Right cardiac atrium (tissue), 5 donors: Measurements from ENCODE around the gene THADA. TPM values are rescaled to one million over a fixed set of nuclear protein-coding genes. Genes with fewer than 3 reads are reported as not detected.

Experiments used
- ATAC-seq, 2 donors: fragments of 200-7000 bp; cut with Tn5 transposase; one replicate each; pipeline versions ENCODE4 v1.8.0 to v1.9.1; 2020; ENCODE audit warnings: moderate library complexity in 2 of 2, mild to moderate bottlenecking in 1 of 2
- DNase-seq, 3 donors: peaks; one replicate each; pipeline ENCODE4 v3.0.0-alpha.2; 2020
- H3K27ac ChIP-seq: one replicate; pipeline ENCODE4 v1.5.1; 2013; ENCODE audit warnings: mild to moderate bottlenecking, low read length, control low read depth, moderate library complexity
- H3K27me3 ChIP-seq: one replicate; pipeline ENCODE4 v1.6.1; 2013; ENCODE audit not compliant: control insufficient read depth, insufficient read depth
- H3K4me1 ChIP-seq: one replicate; pipeline ENCODE4 v1.6.1; 2013; ENCODE audit warnings: low read length; ENCODE audit not compliant: control insufficient read depth, insufficient read depth
- H3K4me3 ChIP-seq: one replicate; pipeline ENCODE4 v1.5.1; 2013; ENCODE audit warnings: low read length, control low read depth
- H3K9me3 ChIP-seq: one replicate; pipeline ENCODE4 v1.6.1; 2013; ENCODE audit warnings: low read length; ENCODE audit not compliant: control insufficient read depth
- WGBS: extraction: QIAGEN DNeasy Blood & Tissue Kit; methylation state at CpG from one replicate; pipeline ENCODE4 v1.1.7; 2013; 5-methylcytosine and 5-hydroxymethylcytosine counted together
- intact Hi-C, 4 donors: fragments of 100-400 bp; cut with DNase I; formaldehyde crosslinking; loops; one replicate each; pipeline versions ENCODE4 v1.11.0 to v1.14.0; 2022 to 2023
- polyA plus RNA-seq: library from polyadenylated mRNA; stranded (reverse); fragments of 200-250 nt; gene quantifications from one replicate; pipeline ENCODE4 v1.2.3, GENCODE V29; 2013
- total RNA-seq, 4 donors: library from RNA; stranded (reverse); fragmentation: NEBNext Ultra II Directional; extraction: Animal tissue kit (Norgen Biotek cat#: 25700); gene quantifications; one replicate each; pipeline ENCODE4 v1.2.1, GENCODE V29; 2021
- donor health status: healthy with polysubstance abuse.
- donor health status: DM: no; HTN: yes; CAD: no.
- donor health status: DM: no; HTN: no; CAD: no.
- donor health status: DM: no; HTN: yes; CAD: no; lungs with severe emphysema.
- donor health status: DM: yes; HTN: yes; CAD: no.

THADA gene
- total and polyA plus RNA-seq, 5 donors = 10.6 to 20.7 (median 19.8) TPM

DNA sequence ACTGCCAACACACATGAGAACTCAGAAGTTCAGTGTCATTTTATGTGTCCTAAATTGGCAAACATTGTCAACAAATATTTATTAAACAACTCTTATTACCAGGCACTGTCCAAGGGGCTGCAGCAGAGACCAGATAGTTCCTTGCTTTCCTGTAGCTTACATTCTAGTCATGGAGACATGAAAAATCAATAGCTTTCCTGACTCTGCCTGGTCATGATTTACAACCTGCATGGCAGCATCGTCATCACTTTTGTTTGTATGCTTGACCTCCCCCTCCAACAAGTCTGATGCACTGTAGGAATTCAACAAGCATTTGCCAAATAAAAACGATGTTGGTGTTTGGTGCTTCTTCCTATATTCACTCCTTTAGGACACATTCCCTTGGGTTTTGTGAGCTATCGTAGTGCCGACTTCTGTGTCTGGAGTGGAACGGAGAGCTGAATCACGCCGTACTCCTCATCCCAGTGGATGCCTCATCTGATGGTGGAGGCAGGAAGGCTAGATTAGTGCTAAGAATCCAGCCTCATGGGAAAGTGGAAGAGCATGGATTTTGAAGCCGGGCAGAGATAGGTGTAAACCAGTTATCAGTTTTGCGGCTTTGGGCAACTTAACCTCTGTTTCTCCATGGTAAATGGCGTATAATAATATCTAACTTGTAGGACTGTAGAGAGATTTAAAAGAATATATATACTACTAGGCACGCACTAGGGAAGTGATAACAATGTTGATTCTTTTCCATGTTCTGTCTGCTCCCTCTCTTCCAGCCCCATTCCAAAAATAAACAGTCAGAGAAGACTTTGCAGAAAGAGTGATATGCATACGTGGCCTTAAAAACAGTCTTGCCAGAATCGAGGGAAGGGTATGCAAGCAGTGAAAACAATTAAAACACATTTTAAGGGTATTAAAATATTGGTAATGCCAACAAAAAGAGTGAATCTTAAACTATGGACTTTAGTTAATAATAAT, 249.0 kb downstream of the THADA start:
- intact Hi-C loops = no loop called here

GRCh38 chr2:43345872-43346271, 250.0 kb downstream of the THADA start:
- 93% methylated on average over 5 of the region's 5 CpGs for WGBS
- peak overlapping the region; percentile 50 for H3K27ac ChIP-seq
- no peaks in the 10 kb centered on the region for H3K27me3 ChIP-seq
- no peak overlapping the region for H3K4me3 ChIP-seq
- H3K9me3 ChIP-seq = no peaks in the 10 kb centered on the region
- peaks cover 18% of the 10 kb centered on the region for H3K4me1 ChIP-seq
- intact Hi-C loops = no loop called here
- DNase-seq (no peak), ATAC-seq (no peak)

More for the DNA sequence above, 249.0 kb downstream of the THADA start:
- H3K9me3 ChIP-seq = no peaks in the 10 kb centered on the region
- DNase-seq (no peak), ATAC-seq (no peak)
- 57% methylated on average over 13 of the region's 13 CpGs for WGBS
- no peaks in the 10 kb centered on the region for H3K27me3 ChIP-seq
- peaks cover 13% of the 10 kb centered on the region for H3K4me1 ChIP-seq
- no peak overlapping the region for H3K4me3 ChIP-seq
- H3K27ac ChIP-seq = peak overlapping the region; percentile 60

DNA sequence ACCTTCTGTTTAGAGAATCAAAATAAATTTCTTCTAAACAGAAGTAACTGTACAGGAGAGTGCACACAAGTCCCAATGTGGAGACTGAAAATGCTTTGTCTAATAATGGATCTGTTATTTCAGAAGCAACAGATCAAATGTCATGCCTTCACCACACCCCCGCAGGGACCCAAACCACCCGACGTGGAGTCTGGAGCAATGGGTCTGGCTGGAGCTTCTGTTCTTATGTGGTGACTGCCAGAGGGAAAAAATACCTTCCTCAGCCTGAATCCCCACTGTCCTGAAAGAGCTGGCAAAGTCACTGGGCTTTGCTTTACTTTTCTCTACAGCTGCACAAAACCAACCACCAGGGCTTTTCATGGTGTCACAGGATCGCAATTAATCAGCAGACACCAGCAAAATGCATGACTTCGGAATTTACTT, 250.4 kb downstream of the THADA start:
- H3K27me3 ChIP-seq = no peaks in the 10 kb centered on the region
- DNase-seq (peak; percentile 53 to 71 (median 66)), ATAC-seq (peak; percentile 18 to 52)
- intact Hi-C loops = no loop called here
- 29% methylated on average over 5 of the region's 5 CpGs for WGBS
- H3K27ac ChIP-seq = peak overlapping the region; percentile 63
- H3K4me3 ChIP-seq = no peak overlapping the region
- no peaks in the 10 kb centered on the region for H3K9me3 ChIP-seq
- H3K4me1 ChIP-seq = peaks cover 18% of the 10 kb centered on the region

DNA sequence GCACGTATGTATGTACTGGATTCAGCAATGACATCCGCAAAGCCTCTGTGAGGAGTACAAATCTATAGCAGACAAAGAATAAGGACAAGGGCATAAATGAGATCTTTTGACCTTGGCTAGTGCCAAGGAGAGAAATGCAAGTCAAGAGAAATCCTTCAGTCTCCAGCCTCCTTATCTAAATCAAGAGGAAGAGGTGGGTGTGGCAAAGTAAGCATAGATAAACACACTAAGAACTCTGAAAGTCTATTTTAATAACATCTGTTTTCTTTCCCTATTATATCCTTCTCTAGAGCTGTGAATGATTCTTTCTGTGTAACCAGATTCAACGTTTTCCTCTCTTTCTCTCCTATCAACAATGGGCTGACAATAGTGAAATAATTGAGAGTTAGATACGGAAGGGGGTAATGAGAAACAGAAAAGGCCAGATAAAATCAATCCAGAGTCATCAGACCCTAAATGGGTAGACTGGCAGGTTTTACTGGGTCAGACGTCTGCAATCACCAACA, 250.9 kb downstream of the THADA start:
- intact Hi-C loops = no loop called here
- Histone ChIP-seq H3K27ac (peak overlapping the region; percentile 64), H3K27me3 (no peaks in the 10 kb centered on the region), H3K9me3 (no peaks in the 10 kb centered on the region), H3K4me1 (peaks cover 18% of the 10 kb centered on the region), H3K4me3 (no peak overlapping the region)
- 29% methylated on average over 5 of the region's 5 CpGs for WGBS
- no peak for DNase-seq
- ATAC-seq = peak; percentile 17 to 47

DNA sequence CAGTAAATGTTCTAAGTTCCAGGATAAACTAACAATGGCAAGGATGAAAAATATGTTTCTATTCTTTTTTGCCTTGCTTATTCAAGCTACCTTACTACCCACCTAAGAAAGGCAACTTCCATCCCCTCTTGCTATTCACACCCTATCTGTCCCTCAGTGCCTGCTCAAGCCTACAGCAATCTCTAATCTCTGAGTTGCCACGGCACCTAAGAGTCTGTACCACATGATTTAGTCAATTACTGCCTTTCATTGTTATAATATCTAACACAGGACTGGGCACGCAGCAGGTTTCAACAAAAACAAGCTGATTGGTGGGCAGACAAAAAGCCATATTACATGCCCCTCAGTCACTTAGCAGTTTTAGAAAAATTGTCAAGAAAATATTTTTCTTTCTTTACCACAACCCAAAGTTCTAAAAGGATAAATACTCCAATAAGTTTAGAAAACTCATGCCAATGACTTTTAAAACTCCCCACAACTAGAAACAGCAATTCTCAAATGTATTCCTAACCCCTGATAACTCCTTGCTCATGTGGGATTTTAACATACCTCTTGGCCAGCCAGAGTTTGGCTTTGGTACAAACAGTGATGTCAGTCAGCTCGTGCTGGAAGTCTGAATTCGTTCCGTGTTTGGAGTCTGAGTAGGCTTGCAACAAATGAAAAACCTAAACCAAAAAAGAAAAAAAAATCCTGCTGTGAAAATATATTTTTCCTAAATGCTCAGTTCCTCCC, 252.1 kb downstream of the THADA start:
- WGBS = 18% methylated on average over 5 of the region's 5 CpGs
- peak; percentile 76 to 83 for ATAC-seq
- H3K27me3 ChIP-seq = no peaks in the 10 kb centered on the region
- H3K9me3 ChIP-seq = no peaks in the 10 kb centered on the region
- H3K27ac ChIP-seq = peak overlapping the region; percentile 96
- intact Hi-C loops = no loop called here
- peaks cover 19% of the 10 kb centered on the region for H3K4me1 ChIP-seq
- no peak overlapping the region for H3K4me3 ChIP-seq
- DNase-seq = peak; percentile 78 to 87 (median 79)

DNA sequence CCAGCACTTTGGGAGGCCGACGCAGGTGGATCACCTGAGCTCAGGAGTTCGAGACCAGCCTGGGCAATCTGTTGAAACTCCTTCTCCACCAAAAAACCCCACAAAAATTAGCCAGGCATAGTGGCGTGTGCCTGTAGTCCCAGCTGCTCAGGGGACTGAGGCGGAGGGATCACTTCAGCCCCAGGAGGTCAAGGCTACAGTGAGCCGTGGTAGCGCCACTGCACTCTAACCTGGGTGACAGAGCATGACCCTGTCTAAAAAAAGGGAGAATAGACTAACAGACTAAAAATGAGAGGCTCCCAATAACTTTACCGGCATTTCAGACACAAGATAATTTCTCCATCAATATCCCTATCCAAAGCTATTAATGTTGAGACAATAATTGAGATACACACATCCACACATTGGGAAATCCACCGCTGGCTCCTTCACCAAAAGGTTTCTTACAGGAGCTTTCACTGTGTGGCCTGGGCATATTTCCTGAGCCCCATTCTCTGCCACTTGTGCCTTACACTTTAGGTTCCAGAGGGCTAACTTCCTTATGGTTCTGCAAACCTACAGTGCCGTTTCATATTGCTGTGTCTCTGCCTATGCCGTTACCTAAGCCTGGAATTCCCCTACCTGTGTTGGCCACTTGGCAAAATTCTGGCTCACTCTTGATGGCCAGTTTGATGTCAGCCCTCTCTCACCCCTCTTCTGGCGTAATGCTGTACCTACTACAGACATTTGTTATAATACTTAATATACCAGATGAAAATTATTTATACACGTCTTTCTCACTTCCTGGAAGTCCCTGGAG, 253.7 kb downstream of the THADA start:
- peaks cover 19% of the 10 kb centered on the region for H3K4me1 ChIP-seq
- H3K9me3 ChIP-seq = no peaks in the 10 kb centered on the region
- 90% methylated on average over 13 of the region's 13 CpGs for WGBS
- DNase-seq (no peak), ATAC-seq (no peak)
- no peak overlapping the region for H3K4me3 ChIP-seq
- intact Hi-C loops = no loop called here
- H3K27me3 ChIP-seq = no peaks in the 10 kb centered on the region
- H3K27ac ChIP-seq = peak overlapping the region; percentile 19

GRCh38 chr2:43340945-43341356, 254.9 kb downstream of the THADA start:
- no peak for ATAC-seq
- WGBS = 72% methylated on average over 1 of the region's 1 CpG
- DNase-seq = no peak
- H3K27ac ChIP-seq = peak overlapping the region; percentile 90
- no peaks in the 10 kb centered on the region for H3K27me3 ChIP-seq
- H3K9me3 ChIP-seq = no peaks in the 10 kb centered on the region
- H3K4me1 ChIP-seq = peaks cover 19% of the 10 kb centered on the region
- H3K4me3 ChIP-seq = no peak overlapping the region
- intact Hi-C loops = no loop called here

DNA sequence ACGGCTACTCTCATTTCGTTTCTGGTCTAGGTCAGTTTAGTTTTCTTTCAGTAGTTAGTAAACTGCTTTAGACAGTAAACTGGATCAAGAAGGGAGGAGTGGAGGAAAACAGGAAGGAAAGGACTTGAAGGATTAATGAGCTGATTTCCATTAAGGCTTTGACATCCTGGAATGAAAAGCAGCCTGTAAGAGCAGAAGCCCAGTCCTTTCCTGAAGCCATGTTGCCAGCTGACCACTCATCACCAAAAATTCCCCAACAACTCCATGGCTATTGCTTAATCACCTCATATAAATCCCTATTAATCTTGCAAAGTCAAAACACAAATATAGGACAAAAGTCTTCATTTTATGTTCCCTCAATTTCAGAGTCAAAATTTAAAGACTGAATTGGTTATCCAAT, 255.8 kb downstream of the THADA start:
- H3K4me3 ChIP-seq = no peak overlapping the region

DNA sequence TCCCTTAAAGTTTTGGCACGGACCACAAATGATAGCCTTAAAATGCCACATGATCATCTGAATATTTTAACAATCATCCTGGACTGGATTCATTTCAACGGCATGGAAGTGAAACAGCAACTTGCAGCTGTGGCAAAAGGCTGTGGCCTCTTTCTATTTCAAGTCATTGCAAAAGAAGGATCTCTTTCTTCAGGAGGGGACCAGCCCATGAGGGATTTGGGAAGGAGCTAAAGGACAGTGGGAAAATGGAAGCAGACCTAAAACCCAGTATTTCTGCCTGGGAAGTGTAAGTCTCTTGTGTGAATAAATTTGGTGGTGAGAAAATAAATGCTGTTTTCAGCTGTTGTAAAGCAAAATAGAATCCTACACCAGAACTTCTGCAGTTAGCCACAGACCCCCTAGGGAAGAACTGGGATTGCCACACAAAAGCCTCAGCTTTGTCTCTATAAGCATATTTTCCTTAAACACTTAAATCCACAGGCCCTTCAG, 262.1 kb downstream of the THADA start:
- peak in 1 of 3 donors; percentile 41 for DNase-seq
- H3K4me3 ChIP-seq = peak overlapping the region; percentile 13
- intact Hi-C loops = loop anchor here in 1 of 4 donors (5.0 kb wide), 1 partner anchor 66 kb away; no protein-coding TSS in a partner anchor
- ATAC-seq = peak; percentile 50 to 53
- H3K9me3 ChIP-seq = no peaks in the 10 kb centered on the region
- no peaks in the 10 kb centered on the region for H3K27me3 ChIP-seq
- 3% methylated on average over 2 of the region's 2 CpGs for WGBS
- peak overlapping the region; percentile 97 for H3K27ac ChIP-seq
- peaks cover 13% of the 10 kb centered on the region for H3K4me1 ChIP-seq

More for the DNA sequence above, 255.8 kb downstream of the THADA start:
- intact Hi-C loops = no loop called here
- ATAC-seq = no peak
- 84% methylated on average over 2 of the region's 2 CpGs for WGBS
- DNase-seq = no peak
- H3K9me3 ChIP-seq = no peaks in the 10 kb centered on the region
- peaks cover 17% of the 10 kb centered on the region for H3K4me1 ChIP-seq
- H3K27me3 ChIP-seq = no peaks in the 10 kb centered on the region
- peak overlapping the region; percentile 56 for H3K27ac ChIP-seq

DNA sequence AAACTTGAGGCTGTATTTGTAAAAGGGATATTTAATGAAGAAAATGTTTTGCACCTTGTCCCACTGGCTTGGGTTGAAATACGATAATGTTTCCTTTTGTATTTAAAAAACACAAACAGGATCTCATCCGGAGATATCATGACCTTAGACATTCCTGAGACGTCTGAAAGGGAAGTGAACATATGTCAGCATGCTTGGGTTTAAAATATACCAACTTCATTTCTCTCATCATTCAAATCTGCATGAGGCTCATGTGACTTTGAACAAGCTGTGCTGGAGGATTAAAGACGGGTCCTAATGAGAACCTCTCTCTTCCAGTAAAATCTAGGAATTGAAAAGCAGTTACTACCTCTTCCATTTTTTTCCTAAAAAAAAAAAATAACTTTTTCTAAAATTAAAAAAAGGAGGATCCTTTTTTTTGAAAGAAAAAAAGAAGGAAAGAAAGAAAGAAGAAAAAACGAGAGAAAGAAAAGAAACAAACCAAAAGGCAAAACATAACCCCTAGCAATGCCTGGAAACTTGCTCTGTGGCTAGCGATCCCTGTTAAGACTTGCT, 262.7 kb downstream of the THADA start:
- Histone ChIP-seq H3K4me1 (peaks cover 13% of the 10 kb centered on the region), H3K27me3 (no peaks in the 10 kb centered on the region), H3K27ac (peak overlapping the region; percentile 97), H3K9me3 (no peaks in the 10 kb centered on the region), H3K4me3 (no peak overlapping the region)
- ATAC-seq = no peak
- WGBS = 9% methylated on average over 6 of the region's 6 CpGs
- intact Hi-C loops = loop anchor here in 1 of 4 donors (5.0 kb wide), 1 partner anchor 66 kb away; no protein-coding TSS in a partner anchor
- DNase-seq = no peak
